CD4-positive, alpha-beta T cell treated with Interleukin-2 at 100 ng/mL for 4 hours (primary cell): ENCODE measurements around the gene PLXDC1.
"Not testable (repeated sequence)": the region's sequence is repeated elsewhere in the genome, so short reads cannot be mapped to it uniquely, and the experiment has no call there.

Source experiments
- DNase-seq: peaks from one replicate; pipeline ENCODE4 v3.0.0-alpha.2; 2020; ENCODE audit warnings: low spot score

Gene PLXDC1

GRCh38 chr17:39062846-39063680 lies 88.4 kb downstream of the PLXDC1 start:
- no peak for DNase-seq

DNA sequence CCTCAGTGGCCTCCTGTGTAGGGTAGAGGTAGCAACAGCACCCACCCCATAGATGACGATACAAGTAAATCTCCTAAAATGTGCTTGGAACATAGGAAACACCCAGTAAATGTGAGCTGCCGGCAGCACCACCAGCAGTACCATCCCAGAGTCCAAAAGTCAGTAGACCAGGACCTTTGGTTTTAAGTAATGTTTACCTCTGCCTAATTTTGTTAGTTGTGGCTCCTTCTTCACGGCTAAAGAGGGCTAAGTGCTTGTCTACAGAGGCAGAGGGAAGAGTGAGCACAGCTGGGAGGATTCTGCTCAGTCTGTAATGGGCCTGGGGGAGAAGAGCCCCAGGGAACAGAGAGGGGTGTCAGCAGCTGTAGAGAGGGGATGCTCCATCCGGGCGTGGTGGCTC lies 92.9 kb downstream of the PLXDC1 start:
- DNase-seq = no peak

DNA sequence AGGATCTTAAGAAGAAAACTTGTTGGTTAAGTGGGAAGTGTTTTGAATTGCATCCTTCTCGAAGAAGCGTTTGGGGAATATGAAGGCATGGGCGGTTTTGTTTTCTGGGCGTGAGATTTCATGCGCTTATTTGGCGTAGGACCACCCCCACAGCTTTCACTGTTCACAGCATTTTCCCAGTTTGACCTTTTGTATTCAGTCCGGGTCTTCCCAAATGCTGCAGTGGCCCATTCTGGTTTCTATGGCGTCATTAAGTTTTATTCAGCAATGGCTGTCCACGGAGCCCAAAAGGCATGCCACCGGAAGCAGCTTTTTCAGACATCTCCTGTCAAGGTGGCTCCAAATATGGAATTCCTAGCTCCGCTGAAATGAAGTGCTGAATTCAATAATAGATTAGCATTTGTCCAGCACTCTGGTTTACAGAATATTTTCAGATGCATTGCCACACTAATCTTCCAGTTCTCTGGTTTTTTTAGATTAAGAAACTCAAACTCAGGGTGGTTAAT lies 93.7 kb downstream of the PLXDC1 start:
- DNase-seq = no peak

DNA sequence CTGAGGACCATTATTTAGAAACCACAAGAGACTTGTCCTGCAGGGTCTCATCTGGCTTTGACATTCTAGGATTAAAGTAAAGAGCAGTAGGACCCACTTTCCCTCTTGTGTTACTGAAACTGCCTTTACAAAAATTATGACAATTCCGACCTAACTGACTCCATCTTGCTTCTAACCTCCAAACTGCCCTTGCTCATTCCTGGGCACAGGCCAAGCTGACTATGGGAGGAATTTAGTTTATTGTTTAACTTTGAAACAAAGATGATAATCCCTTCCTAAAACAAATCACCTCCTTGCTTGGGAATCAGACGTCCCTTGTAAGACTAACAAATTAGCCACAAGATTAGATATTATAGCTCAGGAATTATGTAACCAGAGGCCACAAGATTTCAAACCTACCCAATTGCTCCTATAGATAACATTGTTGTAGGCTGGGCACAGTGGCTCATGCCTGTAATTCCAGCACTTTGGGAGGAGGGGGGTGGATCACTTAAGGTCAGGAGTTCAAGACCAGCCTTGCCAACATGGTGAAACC lies 97.3 kb downstream of the PLXDC1 start:
- DNase-seq = no peak

GRCh38 chr17:39052423-39052822 lies 99.0 kb downstream of the PLXDC1 start:
- not testable (repeated sequence) for DNase-seq

GRCh38 chr17:39051001-39051585 lies 100.3 kb downstream of the PLXDC1 start:
- DNase-seq = no peak

- DNase-seq = no peak
Measured at GRCh38 chr17:39045948-39046679, 105.3 kb downstream of the PLXDC1 start.

- DNase-seq = no peak
Measured at GRCh38 chr17:39036009-39036408, 115.4 kb downstream of the PLXDC1 start.

DNA sequence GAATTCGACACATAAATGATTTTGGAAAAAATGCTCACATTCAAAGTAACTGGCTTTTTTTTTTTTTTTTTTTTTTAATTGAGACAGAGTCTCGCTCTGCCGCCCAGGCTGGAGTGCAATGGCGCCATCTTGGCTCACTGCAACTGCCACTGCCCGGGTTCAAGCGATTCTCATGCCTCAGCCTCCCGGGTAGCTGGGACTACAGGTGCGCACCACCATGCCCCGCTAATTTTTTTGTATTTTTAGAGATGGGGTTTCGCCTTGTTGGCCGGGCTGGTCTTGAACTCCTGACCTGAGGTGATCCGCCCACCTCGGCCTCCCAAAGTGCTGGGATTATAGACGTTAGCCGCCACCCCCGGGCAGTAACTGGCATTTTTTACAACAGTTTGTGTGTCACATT lies 115.9 kb downstream of the PLXDC1 start:
- not testable (repeated sequence) for DNase-seq

GRCh38 chr17:39028690-39029089 lies 122.7 kb downstream of the PLXDC1 start:
- no peak for DNase-seq

- DNase-seq = no peak
Measured at GRCh38 chr17:39027455-39028035, 123.9 kb downstream of the PLXDC1 start.

DNA sequence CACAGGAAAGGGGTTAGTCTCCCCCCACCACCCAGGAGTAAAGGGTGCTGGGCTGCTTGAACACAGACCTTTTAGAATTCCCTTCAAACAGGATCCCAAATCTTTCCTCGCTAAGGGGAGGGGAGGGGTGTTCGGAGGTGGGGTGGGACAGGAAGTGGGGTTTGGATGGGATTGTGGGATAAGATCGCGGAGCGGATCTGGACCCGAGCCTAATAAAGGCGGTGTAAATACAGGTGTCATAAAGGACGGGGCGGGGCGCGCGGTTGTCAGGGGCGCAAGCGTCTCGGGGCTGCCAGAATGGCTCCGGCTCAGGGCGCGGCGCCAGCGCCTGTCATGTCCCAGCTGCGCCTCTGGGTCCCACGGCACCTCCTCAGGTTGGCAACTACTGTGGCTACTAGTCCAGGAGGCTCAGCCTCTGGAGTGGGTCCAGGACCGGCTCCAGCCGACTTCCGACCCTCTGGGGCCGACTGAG lies 124.4 kb downstream of the PLXDC1 start:
- DNase-seq = no peak

GRCh38 chr17:39026346-39026745 lies 125.1 kb downstream of the PLXDC1 start:
- DNase-seq = not testable (repeated sequence)

GRCh38 chr17:39022924-39023323 lies 128.5 kb downstream of the PLXDC1 start:
- DNase-seq = no peak

GRCh38 chr17:39020037-39020436 lies 131.4 kb downstream of the PLXDC1 start:
- not testable (repeated sequence) for DNase-seq

- DNase-seq = no peak
Measured at GRCh38 chr17:39018267-39019134, 132.9 kb downstream of the PLXDC1 start.

DNA sequence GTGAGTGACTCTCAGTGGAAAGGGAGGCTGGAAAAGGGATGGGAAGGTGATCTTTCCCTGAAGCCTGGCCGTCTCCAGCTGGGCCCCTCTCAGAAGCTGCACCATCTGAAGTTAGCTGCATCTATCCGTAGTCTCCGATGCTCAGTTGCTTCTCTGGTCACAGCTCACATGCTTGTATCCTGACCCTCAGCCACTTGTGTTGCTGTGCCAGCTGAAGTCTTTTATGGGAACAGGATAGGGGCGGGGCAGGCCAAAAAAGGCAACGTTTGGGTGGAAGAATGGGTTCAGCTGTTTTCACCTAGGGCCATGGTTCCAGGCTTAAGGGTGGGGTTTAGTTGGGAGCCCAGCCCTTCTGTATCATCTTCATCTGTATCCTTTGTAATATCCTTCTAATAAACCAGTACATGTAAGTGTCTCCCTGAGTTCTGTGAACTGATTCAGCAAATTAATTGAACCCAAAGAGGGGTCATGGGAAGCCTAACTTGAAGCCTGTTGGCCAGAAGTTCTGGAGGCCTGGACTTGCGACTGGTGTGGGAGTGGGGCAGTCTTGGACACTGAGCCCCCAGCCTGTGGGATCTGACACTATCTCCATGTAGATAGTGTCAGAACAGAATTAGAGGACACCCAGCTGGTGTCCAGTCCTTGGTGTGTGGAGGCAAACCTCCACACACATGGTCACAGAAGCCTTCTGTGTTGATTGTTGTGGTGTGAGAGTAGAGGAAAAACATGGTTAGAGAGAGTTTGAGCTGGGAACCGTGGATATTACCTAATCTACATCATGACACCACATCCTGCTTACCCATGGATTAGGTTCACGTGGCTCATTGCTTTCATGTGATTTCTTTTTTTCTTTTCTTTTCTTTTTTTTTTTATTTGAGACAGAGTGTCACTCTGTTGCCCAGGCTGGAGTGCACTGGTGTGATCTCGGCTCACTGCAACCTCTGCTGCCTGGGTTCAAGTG lies 135.0 kb downstream of the PLXDC1 start:
- DNase-seq = no peak

- DNase-seq = no peak
Measured at GRCh38 chr17:39015546-39015935, 135.9 kb downstream of the PLXDC1 start.

DNA sequence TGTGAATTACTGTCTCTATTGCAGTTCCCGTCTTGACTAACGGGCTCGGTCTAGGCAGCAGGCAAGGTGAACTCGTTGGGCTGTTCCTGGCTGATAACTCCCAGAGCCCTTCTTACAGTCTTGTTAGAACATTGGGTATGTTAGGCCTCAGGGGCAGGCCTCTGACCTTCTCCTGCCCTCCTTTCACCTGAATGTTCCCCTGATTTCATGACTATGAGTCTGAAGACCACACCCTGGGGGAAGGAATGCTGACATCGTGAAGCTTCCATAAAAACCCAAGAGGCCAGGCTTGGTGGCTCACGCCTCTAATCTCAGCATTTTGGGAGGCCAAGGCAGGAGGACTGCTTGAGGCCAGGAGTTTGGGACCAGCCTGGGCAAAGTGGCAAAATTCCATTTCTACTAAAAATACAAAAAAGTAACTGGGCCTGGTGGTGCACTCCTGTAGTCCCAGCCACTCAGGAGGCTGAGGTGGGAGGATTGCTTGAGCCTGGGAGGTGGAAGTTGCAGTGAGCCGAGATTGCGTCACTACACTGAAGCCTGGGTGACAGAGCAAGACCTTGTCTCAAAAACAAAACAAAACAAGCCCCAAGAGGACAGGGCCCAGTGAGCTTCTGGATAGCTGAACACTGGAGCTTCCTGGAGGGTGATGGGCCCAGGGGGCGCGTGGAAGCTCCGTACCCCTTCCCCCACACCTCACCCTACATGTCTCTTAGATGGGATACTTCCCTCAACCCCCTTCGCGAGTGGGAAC lies 136.5 kb downstream of the PLXDC1 start:
- DNase-seq = no peak
